Aorta (tissue), 5 donors: ENCODE results near the gene FABP7. TPM values are rescaled to one million over a fixed set of nuclear protein-coding genes. Genes with fewer than 3 reads are reported as not detected.

Experiments used
- ATAC-seq: fragments of 200-7000 bp; cut with Tn5 transposase; one replicate; pipeline ENCODE4 v1.9.1; 2022; ENCODE audit warnings: moderate library complexity; ENCODE audit not compliant: low FRiP score
- DNase-seq, 2 donors: peaks; one replicate each; pipeline ENCODE4 v3.0.0-alpha.2; 2020
- H3K27ac ChIP-seq, 2 donors: one replicate each; pipeline ENCODE4 v1.5.1; 2013; ENCODE audit warnings: low read length in 2 of 2, mild to moderate bottlenecking in 2 of 2, moderate library complexity in 2 of 2, control low read depth in 1 of 2, inconsistent platforms in 1 of 2, low read depth in 1 of 2
- H3K27me3 ChIP-seq, 2 donors: one replicate each; pipeline ENCODE4 v1.6.1; 2013; ENCODE audit warnings: control low read depth in 1 of 2, low read length in 1 of 2, mild to moderate bottlenecking in 1 of 2, moderate library complexity in 1 of 2; ENCODE audit not compliant: insufficient read depth in 2 of 2, control insufficient read depth in 1 of 2
- H3K36me3 ChIP-seq, 2 donors: one replicate each; pipeline ENCODE4 v1.6.1; 2013; ENCODE audit warnings: control low read depth in 1 of 2, low read length in 1 of 2, mild to moderate bottlenecking in 1 of 2; ENCODE audit not compliant: insufficient read depth in 2 of 2, control insufficient read depth in 1 of 2
- H3K4me1 ChIP-seq, 2 donors: one replicate each; pipeline ENCODE4 v1.6.1; 2013; ENCODE audit warnings: low read length in 2 of 2, control low read depth in 1 of 2, mild to moderate bottlenecking in 1 of 2, moderate library complexity in 1 of 2; ENCODE audit not compliant: insufficient read depth in 2 of 2, control insufficient read depth in 1 of 2
- H3K4me3 ChIP-seq, 2 donors: one replicate each; pipeline ENCODE4 v1.5.1; 2013; ENCODE audit warnings: low read length in 2 of 2, control low read depth in 1 of 2, mild to moderate bottlenecking in 1 of 2
- H3K9me3 ChIP-seq: one replicate; pipeline ENCODE4 v1.6.1; 2013; ENCODE audit warnings: mild to moderate bottlenecking, low read length; ENCODE audit not compliant: control insufficient read depth
- WGBS, 2 donors: extraction: QIAGEN DNeasy Blood & Tissue Kit; methylation state at CpG; one replicate each; pipeline ENCODE4 v1.1.7; 2013; 5-methylcytosine and 5-hydroxymethylcytosine counted together
- intact Hi-C, 2 donors: fragments of 100-400 bp; cut with DNase I; formaldehyde crosslinking; loops; one replicate each; pipeline versions ENCODE4 v1.14.2 to v1.15.0; 2022
- polyA plus RNA-seq, 2 donors: library from polyadenylated mRNA; stranded (reverse); fragments of 200-250 nt; gene quantifications; one replicate each; pipeline ENCODE4 v1.2.3, GENCODE V29; 2013
- total RNA-seq, 2 donors: library from RNA; stranded (reverse); fragmentation: NEBNext Ultra II Directional; extraction: Animal tissue kit (Norgen Biotek cat#: 25700); gene quantifications; one replicate each; pipeline ENCODE4 v1.2.1, GENCODE V29; 2021
- donor health status: healthy with polysubstance abuse.
- donor health status: Bipolar disorder and iron deficiency.
- donor health status: DM: no; HTN: no; CAD: no.
- donor health status: DM: no; HTN: no; CAD: no.
- donor health status: DM: yes; HTN: yes; CAD: no.

The FABP7 gene
- total and polyA plus RNA-seq, 4 donors = not detected

DNA sequence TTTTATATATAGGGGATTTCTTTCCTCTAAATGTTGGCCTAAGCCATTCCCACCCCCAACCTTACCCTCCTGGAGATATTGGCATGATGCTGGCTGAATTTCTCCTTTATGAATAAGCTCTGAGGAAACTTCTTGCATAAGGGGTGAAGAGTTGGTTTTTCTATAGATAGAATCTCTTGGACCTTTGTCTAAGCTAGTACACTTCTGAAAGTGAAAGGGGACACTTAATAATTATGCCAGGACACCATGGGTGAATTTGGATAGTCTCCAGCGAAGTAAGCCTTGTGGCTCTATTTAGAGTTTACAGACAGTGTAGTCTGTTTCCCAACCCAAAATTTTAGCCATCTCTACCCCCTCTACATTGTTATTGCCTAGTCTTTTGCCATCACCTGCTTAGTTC, 27.1 kb upstream of the FABP7 start:
- 39 to 89% methylated on average over 1 of the region's 1 CpG for WGBS, 2 donors
- ATAC-seq (no peak), DNase-seq (no peak)
- H3K4me1 ChIP-seq = no peaks in the 10 kb centered on the region
- no peaks in the 10 kb centered on the region for H3K9me3 ChIP-seq
- H3K27me3 ChIP-seq = peaks cover 0 to 4% of the 10 kb centered on the region in 2 donors
- intact Hi-C loops = no loop called here
- no peak overlapping the region for H3K27ac ChIP-seq
- no peaks in the 10 kb centered on the region for H3K36me3 ChIP-seq
- no peak overlapping the region for H3K4me3 ChIP-seq

DNA sequence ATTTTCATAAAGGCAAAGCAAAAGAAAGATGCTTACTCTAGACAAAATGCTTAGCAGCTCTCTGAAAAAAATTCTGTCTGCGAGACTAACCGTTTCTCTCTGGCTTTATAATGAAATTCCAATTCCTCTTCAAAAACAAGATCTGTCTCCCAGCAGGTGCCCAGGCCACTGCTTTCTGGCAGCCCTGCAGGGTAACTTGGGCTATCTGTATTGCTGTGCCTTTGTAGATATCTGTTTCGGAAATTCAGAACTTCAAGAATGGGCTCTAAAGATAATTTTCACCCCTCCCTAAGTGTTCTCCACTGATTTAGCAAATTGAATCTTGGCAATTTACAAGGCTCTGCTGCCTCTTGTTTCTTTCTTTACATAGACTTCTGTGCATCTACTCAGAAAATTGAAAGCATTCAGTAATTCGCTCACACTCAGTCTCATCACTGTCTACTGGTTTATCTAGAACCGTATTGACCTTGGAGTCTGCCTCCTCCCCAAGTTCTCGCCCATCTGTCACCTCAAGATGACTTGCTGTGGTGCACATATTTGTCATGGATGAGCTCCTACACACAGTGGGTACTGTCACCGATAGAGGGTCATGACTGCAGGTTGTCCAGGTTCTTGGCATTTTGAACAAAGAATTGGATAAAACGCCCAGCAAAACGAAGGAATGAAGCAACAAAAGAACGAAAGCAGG, 26.4 kb upstream of the FABP7 start:
- Histone ChIP-seq H3K9me3 (no peaks in the 10 kb centered on the region), H3K4me1 (no peaks in the 10 kb centered on the region), H3K4me3 (no peak overlapping the region), H3K36me3 (no peaks in the 10 kb centered on the region), H3K27ac (no peak overlapping the region), H3K27me3 (peaks cover 0 to 5% of the 10 kb centered on the region in 2 donors)
- ATAC-seq (no peak), DNase-seq (no peak)
- intact Hi-C loops = no loop called here
- 83 to 84% methylated on average over 10 of the region's 10 CpGs for WGBS, 2 donors

DNA sequence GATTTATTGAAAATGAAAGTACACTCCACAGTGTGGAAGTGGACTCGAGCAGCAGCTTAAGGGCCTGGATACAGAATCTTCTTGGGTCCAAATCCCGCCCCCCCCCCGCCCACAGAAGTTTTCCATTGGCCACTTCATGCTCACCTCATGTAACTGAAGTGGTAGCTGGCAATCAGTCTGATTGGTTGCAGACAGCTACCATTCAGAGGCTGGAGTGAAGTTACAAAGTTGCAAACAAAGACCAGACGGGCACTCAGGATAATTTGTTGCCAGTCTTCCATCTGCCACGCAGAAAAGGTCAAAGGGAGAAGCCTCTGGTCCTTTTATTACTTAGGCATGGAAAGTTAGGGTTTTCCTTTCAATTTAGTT, 25.8 kb upstream of the FABP7 start:
- H3K27me3 ChIP-seq = peaks cover 0 to 5% of the 10 kb centered on the region in 2 donors
- no peaks in the 10 kb centered on the region for H3K36me3 ChIP-seq
- H3K9me3 ChIP-seq = no peaks in the 10 kb centered on the region
- DNase-seq = no peak
- H3K4me3 ChIP-seq = no peak overlapping the region
- 37 to 42% methylated on average over 5 of the region's 5 CpGs for WGBS, 2 donors
- no peak for ATAC-seq
- H3K27ac ChIP-seq = no peak overlapping the region
- H3K4me1 ChIP-seq = no peaks in the 10 kb centered on the region
- intact Hi-C loops = no loop called here

DNA sequence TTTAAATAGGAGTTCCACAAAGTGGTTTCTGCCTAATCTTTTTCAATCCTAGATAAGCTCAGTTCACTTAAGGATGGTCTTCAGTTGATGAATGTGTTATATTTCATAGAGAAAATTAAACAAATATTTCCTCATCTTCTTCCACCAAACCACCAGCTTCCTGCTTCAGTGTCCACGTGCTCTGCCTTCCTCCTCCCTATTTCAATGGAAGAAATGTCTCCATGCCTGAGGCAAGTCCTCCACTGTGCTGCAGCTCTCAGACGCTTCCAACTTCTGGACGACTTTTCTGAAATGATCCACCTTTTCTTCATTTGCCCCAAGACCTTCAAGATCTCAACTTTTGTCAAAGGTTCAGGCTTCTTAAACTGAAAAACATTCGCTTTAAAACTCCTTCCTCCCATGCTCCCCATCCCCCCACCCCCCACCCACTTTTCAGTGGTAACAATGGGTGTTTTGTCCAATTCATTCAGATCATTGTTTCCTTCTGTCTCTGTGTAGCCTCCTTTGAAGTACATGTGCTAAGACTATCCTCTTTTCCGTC, 25.3 kb upstream of the FABP7 start:
- 75 to 77% methylated on average over 5 of the region's 5 CpGs for WGBS, 2 donors
- no peak for ATAC-seq
- intact Hi-C loops = no loop called here

DNA sequence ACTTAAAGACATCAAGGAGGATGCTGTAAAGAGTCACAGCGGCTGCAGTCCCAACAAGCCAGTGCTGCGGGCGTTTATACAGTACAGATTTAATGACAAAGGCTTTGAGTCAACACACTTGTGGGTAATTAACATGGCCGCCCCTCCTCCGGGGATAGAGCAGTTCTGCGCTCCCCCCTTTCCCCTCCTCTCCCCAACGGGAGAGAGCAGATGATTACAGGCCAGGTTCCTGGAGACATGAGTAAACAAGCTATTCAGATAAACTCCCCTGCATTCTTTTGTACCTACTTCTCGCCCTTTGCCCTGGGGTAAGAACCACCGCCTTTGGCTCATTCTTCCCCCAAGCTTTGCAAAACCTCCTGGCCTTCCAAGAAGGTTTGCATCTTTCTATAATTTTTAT, 23.6 kb upstream of the FABP7 start:
- DNase-seq (no peak), ATAC-seq (no peak)
- intact Hi-C loops = no loop called here
- Histone ChIP-seq H3K36me3 (no peaks in the 10 kb centered on the region), H3K27me3 (peaks cover 0 to 5% of the 10 kb centered on the region in 2 donors), H3K9me3 (no peaks in the 10 kb centered on the region), H3K4me1 (no peaks in the 10 kb centered on the region), H3K4me3 (no peak overlapping the region), H3K27ac (no peak overlapping the region)
- WGBS, 2 donors = 64 to 75% methylated on average over 9 of the region's 9 CpGs

More for the DNA sequence above, 25.3 kb upstream of the FABP7 start:
- Histone ChIP-seq H3K4me1 (no peaks in the 10 kb centered on the region), H3K27me3 (peaks cover 0 to 5% of the 10 kb centered on the region in 2 donors), H3K9me3 (no peaks in the 10 kb centered on the region), H3K4me3 (no peak overlapping the region), H3K27ac (no peak overlapping the region), H3K36me3 (no peaks in the 10 kb centered on the region)
- no peak for DNase-seq

DNA sequence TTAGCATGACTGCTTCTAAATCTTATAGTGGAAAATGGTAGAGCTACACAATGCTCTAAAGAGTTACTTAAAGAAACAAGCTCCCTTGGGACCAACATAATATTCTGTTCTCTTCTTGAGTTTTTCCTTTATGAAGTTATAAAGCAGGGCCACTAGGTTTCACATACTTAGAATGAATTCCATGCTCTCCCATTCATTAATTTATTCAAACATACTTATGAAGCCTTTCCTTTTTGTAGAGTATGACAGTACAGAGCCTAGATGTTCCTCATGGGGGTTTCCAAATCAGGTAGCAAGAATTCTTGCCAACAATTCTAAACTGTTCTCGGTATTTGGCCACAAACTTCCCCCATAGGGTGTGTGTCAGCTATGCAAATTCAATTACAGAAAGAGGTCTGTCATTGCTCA, 20.6 kb upstream of the FABP7 start:
- ATAC-seq (no peak), DNase-seq (no peak)
- no peaks in the 10 kb centered on the region for H3K4me1 ChIP-seq
- H3K9me3 ChIP-seq = no peaks in the 10 kb centered on the region
- no peak overlapping the region for H3K4me3 ChIP-seq
- H3K27ac ChIP-seq = no peak overlapping the region
- peaks cover 0 to 5% of the 10 kb centered on the region in 2 donors for H3K27me3 ChIP-seq
- WGBS, 2 donors = 39 to 40% methylated on average over 1 of the region's 1 CpG
- intact Hi-C loops = no loop called here
- no peaks in the 10 kb centered on the region for H3K36me3 ChIP-seq

DNA sequence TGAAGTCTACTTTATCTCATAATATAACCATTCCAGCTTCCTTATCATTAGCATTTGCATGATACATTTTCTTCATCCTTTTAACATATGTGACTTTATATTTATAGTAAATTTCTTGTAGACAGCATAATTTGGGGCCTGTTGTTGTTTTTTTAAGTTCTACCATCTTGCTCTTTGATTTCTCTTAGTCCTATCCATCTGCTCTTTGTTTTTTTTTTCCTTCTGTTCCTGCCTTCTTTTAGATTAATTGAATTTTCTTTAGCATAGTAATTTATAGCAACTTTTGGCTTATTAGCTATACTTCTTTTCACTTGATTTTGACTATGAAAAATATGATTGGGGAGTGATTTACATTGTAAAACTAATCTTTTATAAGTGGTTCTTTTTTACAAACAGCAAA, 19.2 kb upstream of the FABP7 start:
- Histone ChIP-seq H3K36me3 (no peaks in the 10 kb centered on the region), H3K4me3 (no peak overlapping the region), H3K4me1 (no peaks in the 10 kb centered on the region), H3K27me3 (peaks cover 0 to 5% of the 10 kb centered on the region in 2 donors), H3K9me3 (no peaks in the 10 kb centered on the region), H3K27ac (no peak overlapping the region)
- DNase-seq (no peak), ATAC-seq (no peak)
- intact Hi-C loops = no loop called here

DNA sequence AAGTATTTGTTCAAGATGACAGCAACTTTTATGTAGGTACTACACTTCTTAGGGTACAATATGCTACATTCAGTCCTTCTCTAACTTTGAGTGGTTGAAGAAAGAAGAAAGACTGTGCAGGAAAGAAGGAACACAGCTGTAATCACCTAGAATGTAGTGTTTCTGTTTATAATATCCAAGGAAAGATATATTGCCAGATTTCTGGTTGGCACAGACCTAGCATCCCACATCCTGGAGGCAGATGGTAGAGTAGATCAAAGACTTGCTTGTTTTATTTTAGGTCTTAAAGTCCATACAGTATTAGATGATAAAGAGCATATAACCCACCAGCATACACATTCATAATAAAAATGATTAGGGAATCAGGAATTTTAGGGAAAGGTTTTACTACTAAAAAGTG, 13.3 kb upstream of the FABP7 start:
- H3K9me3 ChIP-seq = no peaks in the 10 kb centered on the region
- no peak for ATAC-seq
- no peak overlapping the region for H3K4me3 ChIP-seq
- H3K36me3 ChIP-seq = no peaks in the 10 kb centered on the region
- no peaks in the 10 kb centered on the region for H3K27me3 ChIP-seq
- H3K4me1 ChIP-seq = no peaks in the 10 kb centered on the region
- H3K27ac ChIP-seq = no peak overlapping the region
- intact Hi-C loops = no loop called here
- no peak for DNase-seq

DNA sequence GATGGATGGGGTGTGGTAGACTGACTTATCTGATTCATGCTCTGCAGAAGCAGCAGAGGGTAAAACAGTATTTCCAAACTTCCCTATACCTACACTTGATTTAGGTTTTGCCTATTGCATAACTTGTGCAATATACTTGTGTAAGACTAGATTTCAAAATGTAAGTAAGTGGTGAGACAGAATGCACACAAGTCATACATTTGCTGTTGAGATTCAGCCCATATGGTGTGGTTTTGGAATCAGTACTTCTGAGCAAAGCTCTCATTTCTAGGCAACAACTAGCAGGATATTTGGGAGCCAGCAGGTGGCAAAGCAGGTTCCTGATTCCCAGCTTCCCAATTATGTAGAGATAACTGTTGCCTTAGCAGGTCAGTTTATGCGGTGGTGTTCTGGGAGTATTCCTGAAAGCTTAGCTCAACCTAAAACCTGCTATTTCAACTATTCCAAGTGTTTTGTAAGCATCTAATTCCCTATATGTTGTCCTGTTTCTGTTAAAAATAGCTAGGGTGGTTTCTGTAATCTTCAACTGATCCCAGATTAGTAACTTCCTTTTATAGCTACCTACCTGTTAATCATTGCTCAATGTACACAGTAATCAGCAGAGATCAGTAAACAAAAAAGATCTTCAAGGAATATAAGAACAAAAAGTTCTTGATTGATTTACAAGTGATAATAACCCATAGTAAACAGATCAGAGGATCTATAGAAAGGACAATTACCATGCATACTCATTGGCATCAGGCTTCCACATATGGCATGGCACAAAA, 8.5 kb upstream of the FABP7 start:
- WGBS, 2 donors = 37 to 58% methylated on average over 1 of the region's 1 CpG
- no peak overlapping the region for H3K27ac ChIP-seq
- H3K36me3 ChIP-seq = no peaks in the 10 kb centered on the region
- intact Hi-C loops = no loop called here
- H3K4me3 ChIP-seq = no peak overlapping the region
- DNase-seq = no peak
- H3K4me1 ChIP-seq = no peaks in the 10 kb centered on the region
- no peaks in the 10 kb centered on the region for H3K27me3 ChIP-seq
- no peak for ATAC-seq
- H3K9me3 ChIP-seq = no peaks in the 10 kb centered on the region
